Chondrocyte (in vitro differentiated cells): Measurements from ENCODE around the gene ABLIM3. TPM values are rescaled to one million over a fixed set of nuclear protein-coding genes. Genes with fewer than 3 reads are reported as not detected.

Source experiments
- DNase-seq: peaks from one replicate; pipeline ENCODE4 v3.0.0; 2021; ENCODE audit warnings: mixed read lengths, low spot score
- H3K27ac Mint-ChIP-seq: one replicate; pipeline ENCODE4 v1.8.0; 2021; ENCODE audit warnings: mild to moderate bottlenecking, moderate library complexity, mixed read lengths; ENCODE audit not compliant: unreplicated experiment
- H3K27me3 Mint-ChIP-seq: 2 replicates; pipeline ENCODE4 v1.8.0; 2021; ENCODE audit warnings: low read depth, mixed read lengths
- H3K36me3 Mint-ChIP-seq: 2 replicates; pipeline ENCODE4 v1.8.0; 2021; ENCODE audit warnings: low read depth, mixed read lengths
- H3K4me1 Mint-ChIP-seq: 2 replicates; pipeline ENCODE4 v1.8.0; 2021; ENCODE audit warnings: low read depth, mild to moderate bottlenecking, mixed read lengths
- H3K4me3 Mint-ChIP-seq: one replicate; pipeline ENCODE4 v1.8.0; 2021; ENCODE audit warnings: mild to moderate bottlenecking, moderate library complexity, mixed read lengths; ENCODE audit not compliant: unreplicated experiment
- H3K9me3 Mint-ChIP-seq: 2 replicates; pipeline ENCODE4 v1.8.0; 2021; ENCODE audit warnings: low read depth, mixed read lengths
- CTCF ChIP-seq: fragments of 200-600 bp; sonication (generic); IDR thresholded peaks from 2 replicates; pipeline ENCODE4 v1.5.0; 2021; ENCODE audit warnings: antibody characterized with exemption, mild to moderate bottlenecking, moderate library complexity
- total RNA-seq: library from RNA; stranded (reverse); gene quantifications from 3 replicates; pipeline ENCODE4 v1.2.1, GENCODE V29; 2021

The ABLIM3 gene
- total RNA-seq, 1 donor from 2014 or later, result 15.4 TPM

- H3K36me3 Mint-ChIP-seq, result no peaks in the 10 kb centered on the region
- no peaks in the 10 kb centered on the region for H3K27me3 Mint-ChIP-seq
- DNase-seq, result no peak
- no peak overlapping the region for H3K4me3 Mint-ChIP-seq
- no peak overlapping the region for H3K27ac Mint-ChIP-seq
- H3K4me1 Mint-ChIP-seq, result no peaks in the 10 kb centered on the region
- no peaks in the 10 kb centered on the region for H3K9me3 Mint-ChIP-seq
- TF ChIP-seq CTCF, result no peak
These were observed 160.6 kb downstream of the ABLIM3 start for GRCh38 chr5:149301744-149302380.

- H3K27me3 Mint-ChIP-seq, result no peaks in the 10 kb centered on the region
- no peak overlapping the region for H3K4me3 Mint-ChIP-seq
- H3K9me3 Mint-ChIP-seq, result no peaks in the 10 kb centered on the region
- H3K27ac Mint-ChIP-seq, result no peak overlapping the region
- H3K4me1 Mint-ChIP-seq, result no peaks in the 10 kb centered on the region
- no peaks in the 10 kb centered on the region for H3K36me3 Mint-ChIP-seq
- DNase-seq, result no peak
- TF ChIP-seq CTCF, result no peak
These were observed 161.3 kb downstream of the ABLIM3 start for GRCh38 chr5:149302641-149303040.

DNA sequence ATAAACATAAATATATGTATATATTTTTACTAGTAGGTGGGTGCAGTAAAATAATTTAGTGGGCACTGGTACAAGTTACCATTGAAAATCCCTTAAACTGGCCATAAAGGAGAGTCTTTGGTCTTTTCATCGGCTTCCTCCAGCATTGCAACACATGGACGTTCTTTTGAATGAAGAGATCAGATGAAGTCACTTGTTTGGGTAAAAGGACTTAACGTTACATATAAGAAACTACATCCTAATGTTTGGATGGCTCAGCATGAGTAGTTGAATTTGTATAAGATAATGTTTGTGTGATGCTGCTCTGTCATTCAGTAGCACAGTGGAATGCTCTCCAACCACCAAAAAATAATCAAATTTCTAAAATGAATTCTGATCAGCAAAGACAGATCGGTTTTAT is 161.9 kb downstream of the ABLIM3 start:
- H3K36me3 Mint-ChIP-seq, result no peaks in the 10 kb centered on the region
- no peaks in the 10 kb centered on the region for H3K27me3 Mint-ChIP-seq
- TF ChIP-seq CTCF, result no peak
- no peak for DNase-seq
- no peaks in the 10 kb centered on the region for H3K4me1 Mint-ChIP-seq
- H3K27ac Mint-ChIP-seq, result no peak overlapping the region
- no peak overlapping the region for H3K4me3 Mint-ChIP-seq
- H3K9me3 Mint-ChIP-seq, result no peaks in the 10 kb centered on the region

DNA sequence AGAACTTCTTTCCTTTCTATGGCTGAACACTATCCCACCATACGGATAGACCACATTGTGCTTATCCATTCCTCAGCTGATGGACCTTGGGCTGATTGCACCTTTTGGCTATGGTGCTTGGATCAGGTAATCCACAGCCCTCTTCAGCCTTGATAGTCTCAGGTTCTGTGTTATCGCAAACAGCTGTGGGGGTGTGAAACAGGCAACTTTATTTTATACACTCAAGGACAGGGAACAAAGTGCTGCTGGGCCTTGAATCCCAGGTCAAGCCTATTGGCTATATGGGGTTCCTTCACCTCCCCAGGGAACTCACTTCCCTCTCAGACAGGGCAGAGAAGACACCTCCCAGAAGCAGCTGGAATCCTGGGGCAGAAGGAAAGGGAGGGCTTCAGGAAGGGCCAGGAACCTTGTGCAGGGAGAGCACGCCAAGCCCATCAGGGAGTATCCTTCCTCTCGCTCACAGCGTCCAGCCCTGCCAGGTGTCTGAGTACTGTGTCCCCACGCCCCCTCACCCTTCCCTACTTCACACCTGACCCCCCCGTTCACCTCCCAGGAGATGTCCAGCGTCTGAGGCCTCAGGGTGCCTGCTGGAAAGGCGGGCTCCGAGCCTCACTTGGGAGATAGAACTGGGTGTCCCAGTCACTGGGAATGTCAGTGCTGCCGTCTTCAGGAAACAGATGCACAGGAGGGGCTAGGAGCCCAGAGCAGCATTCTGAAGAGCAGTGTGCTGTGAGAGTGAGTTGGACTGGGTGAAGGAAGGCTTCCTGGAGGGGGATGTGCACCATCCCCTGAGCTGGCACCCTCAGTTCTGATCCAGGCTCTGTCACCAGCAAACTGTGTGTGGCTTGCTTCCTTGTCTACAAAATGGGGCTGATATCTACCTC is 163.1 kb downstream of the ABLIM3 start:
- Mint-ChIP-seq H3K36me3 (no peaks in the 10 kb centered on the region), H3K27ac (no peak overlapping the region), H3K4me3 (no peak overlapping the region), H3K9me3 (no peaks in the 10 kb centered on the region), H3K27me3 (no peaks in the 10 kb centered on the region), H3K4me1 (no peaks in the 10 kb centered on the region)
- no peak for TF ChIP-seq CTCF
- DNase-seq, result no peak

DNA sequence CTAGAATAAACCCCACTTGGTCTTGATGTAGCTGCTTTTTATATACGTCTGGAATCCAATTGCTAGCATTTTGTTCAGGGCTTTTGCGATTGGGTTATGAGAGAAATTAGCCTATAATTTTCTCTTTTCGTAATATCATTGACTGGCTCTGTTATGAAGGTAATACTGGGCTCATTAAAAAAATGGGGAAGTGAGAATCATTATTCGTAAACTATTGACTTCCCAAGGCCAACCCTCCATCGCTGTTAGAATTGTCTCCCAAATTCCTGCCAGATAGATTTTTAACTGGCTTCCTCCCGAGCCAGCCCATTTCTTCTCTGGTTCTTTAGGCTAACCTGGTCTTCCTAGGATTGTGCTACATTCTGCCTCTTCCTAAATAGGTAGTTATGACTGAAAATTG is 168.1 kb downstream of the ABLIM3 start:
- H3K36me3 Mint-ChIP-seq, result no peaks in the 10 kb centered on the region
- H3K4me3 Mint-ChIP-seq, result no peak overlapping the region
- no peak for TF ChIP-seq CTCF
- H3K4me1 Mint-ChIP-seq, result peaks cover 3% of the 10 kb centered on the region
- H3K27me3 Mint-ChIP-seq, result no peaks in the 10 kb centered on the region
- no peak overlapping the region for H3K27ac Mint-ChIP-seq
- no peak for DNase-seq
- no peaks in the 10 kb centered on the region for H3K9me3 Mint-ChIP-seq

Other genes with a start within 250 kb of the ABLIM3 start
- gene SH3TC2, start 78.4 kb upstream of the ABLIM3 start, total RNA-seq, result 0.33 to 0.80 TPM (median 0.80 TPM) in 3 replicates
- 1.5 to 9.8 TPM (median 8.3 TPM) in 3 replicates for gene AFAP1L1, start 130.4 kb downstream of the ABLIM3 start, total RNA-seq
- gene GRPEL2, start 204.0 kb downstream of the ABLIM3 start, total RNA-seq, result 13.2 to 27.3 TPM (median 25.5 TPM) in 3 replicates
- 7.1 to 11.1 TPM (median 7.3 TPM) in 3 replicates for gene PCYOX1L, start 216.6 kb downstream of the ABLIM3 start, total RNA-seq
- gene IL17B, start 237.8 kb downstream of the ABLIM3 start, total RNA-seq, result 1.1 to 4.6 TPM (median 3.4 TPM) in 3 replicates